HG03571 (cell line): Measurements from ENCODE around the gene SNX32.
A peak's percentile ranks its signal among the peaks of the same experiment; 100 is the strongest.

Source experiments
- ATAC-seq: cut with Tn5 transposase; IDR thresholded peaks from one replicate; pipeline ENCODE4 v1.9.1; 2021; ENCODE audit not compliant: unreplicated experiment

Gene SNX32

DNA sequence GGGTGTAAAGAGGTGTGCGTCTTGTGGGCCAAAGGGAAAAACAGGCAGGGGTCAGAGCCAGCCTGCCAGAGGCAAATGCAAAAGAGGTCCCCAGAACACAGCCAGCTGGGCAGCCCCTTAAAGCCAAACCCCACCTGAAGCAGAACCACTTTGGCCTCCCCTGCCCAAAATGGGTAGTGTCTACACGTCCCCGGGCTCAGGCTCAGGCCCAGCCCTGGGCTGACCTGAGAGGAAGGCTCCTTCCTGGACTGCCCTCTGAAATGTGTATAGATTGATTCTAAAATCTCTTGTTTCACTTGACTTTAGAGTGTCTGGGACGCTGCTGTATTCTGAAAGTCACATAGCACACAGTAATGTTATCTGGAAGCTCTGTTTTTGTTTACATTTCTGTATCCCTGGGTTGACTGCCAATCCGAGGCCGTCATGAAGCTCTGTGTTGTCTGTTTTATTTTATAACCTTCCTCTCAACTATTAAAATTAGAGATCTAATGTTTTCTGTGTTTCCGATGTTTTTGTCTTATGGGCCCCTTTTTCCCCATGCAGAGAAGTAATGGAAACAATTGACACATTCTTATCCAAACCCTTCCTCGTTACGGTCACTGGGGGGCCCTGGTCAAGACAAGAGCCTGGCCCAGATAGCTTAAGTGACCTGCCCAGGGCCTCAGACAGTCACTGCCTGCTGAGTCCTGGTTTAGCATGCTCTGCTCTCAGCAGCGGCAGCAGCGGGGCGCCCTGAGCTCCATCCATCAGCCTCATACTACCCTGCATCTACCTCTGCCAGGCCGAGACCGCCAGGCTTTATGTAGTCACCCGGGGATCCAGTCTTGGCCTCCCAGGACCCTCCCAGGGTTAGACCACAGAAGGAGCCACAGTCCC, 36.8 kb upstream of the SNX32 start:
- ATAC-seq = no peak

DNA sequence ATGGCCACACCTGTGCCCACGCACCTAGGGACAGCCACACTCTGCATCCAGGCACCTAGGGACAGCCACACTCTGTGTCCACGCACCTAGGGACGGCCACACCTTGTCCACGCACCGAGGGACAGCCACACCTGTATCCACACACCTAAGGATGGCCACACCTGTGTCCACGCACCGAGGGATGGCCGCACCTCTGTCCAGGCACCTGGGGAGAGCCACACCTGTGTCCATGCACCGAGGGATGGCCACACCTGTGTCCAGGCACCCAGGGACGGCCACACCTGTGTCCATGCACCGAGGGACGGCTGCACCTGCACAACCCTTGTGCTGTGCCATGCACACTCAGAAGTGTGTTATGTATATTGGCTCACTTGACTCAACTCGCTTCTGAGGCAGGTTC, 36.1 kb upstream of the SNX32 start:
- ATAC-seq = no peak

DNA sequence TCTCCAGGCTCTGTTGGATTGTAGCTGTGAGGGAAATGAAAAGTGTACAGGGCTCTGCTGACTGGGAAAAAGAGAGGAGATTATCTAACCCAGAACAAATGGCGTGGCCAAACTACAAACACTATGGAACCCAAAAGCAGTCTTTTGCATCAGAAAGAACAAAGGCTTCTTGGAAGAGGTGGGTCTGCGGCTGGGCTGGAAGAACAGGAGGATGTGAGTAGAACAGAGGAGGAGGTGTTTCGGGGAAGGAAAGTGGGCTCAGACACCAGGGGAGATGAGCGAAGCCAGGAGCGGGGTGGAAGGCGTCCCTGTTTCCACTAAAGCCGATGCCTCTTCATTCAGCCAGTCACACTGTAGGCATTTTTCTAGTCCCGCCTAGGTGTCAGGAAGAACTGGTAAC, 34.9 kb upstream of the SNX32 start:
- no peak for ATAC-seq

DNA sequence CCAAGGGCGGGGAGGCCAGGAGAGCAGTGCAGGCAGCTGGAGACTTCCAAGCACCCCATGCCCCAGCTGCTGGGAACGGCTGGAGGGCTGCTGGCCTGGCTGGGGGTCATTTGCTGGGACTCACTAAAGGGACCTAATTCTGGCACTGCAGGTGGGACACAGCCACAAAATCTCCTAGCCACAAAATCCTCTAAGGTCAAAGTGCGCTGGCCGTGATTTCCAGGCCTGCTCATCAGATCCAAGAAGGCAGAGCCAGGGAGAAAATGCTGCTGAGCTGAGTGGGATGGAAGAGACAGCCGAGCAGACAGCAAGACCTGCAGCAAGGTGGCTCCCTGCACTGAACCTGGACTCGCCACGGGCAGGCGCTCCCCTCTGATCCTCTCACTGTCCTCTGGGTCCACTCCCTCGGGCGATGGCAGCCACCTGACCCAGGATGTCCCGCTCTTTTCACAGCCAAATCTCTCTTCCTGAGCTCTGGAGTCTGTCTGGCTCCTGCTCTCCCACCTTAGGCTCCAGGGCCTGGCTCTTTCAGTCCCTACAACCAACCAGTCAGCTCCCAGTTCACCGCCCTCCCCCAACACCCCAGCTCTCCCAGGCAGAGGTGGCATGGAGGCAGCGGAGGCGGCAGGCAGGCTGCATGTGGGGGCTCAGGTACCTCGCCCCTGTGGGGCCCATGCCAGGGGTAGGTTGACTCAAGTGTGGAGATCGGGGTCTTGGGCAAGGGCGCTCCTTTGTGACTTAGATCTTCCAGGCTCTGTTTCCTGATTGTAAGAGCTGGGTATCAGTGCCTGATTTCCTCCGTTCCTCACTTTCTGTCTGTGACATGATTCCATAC, 32.4 kb upstream of the SNX32 start:
- no peak for ATAC-seq

DNA sequence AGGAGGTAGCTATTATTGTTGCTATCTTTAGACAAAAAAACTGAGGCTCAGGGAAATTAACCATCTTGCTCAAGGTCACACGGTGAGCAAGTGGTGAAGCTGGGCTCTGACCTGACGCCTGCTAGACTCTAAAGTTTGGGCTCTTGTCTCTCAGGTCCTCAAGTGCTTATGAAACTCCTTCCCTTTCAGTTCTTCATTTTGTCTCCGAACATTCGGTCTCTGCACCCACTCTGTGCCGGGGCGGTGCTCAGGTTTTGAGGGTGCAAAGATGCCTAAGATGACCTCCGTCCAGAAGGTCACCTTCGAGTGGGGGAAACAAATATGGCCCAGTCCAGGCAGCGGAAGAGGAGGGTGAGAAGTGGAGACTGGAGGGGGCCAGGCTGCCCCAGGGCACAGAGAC, 30.9 kb upstream of the SNX32 start:
- no peak for ATAC-seq

DNA sequence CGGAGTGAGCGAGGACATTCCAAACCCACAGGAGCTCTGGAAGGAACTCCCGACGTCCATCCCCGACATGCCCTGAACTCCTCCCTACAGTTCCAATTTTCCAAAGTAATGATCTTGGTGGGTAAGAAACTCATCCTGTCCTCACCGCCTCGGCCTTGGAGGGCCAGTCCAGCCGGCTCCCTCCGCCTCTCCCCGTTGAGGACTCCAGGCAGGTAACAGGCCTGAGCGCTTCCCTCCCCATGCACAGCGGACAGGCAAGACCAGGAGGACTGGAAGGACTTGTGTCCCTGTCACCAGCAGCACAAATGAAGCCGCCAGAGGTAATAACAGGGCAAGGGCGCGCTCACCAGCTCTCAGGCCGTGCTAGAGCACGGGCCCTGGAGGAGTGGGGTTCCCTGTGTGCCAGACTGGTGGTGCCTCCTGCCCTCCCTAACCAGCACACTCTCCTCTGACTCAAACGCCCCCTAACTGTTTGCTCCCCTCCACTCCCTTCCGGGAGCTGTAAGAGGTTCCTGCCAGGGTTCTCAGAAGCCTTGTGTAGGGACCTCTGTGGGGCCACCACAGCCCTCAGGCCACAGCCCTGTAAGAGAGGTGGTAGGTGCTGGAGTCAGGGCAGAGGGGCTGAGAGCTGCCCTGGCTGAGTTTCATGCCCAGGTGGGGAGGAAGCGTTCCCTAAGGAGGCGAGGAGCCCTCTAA, 29.8 kb upstream of the SNX32 start:
- no peak for ATAC-seq

DNA sequence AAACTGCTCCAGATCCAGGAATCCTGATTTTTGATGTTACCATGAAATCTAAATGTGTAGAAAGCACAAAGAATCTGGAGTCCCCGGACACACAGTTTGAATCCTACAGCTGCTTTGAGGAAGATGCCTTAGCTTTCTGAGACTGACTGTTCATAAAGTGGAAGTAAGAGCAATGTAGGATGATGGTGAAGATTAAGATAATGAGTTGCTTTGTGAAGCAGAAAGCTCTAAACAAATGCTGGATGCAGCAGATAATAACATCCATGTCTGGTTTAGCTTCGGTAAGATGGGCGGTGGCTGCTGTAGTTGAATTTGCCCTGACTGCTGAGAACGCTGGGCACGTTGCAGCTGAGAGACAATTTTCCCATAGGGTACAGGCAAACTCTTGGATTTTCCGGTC, 26.8 kb upstream of the SNX32 start:
- no peak for ATAC-seq

DNA sequence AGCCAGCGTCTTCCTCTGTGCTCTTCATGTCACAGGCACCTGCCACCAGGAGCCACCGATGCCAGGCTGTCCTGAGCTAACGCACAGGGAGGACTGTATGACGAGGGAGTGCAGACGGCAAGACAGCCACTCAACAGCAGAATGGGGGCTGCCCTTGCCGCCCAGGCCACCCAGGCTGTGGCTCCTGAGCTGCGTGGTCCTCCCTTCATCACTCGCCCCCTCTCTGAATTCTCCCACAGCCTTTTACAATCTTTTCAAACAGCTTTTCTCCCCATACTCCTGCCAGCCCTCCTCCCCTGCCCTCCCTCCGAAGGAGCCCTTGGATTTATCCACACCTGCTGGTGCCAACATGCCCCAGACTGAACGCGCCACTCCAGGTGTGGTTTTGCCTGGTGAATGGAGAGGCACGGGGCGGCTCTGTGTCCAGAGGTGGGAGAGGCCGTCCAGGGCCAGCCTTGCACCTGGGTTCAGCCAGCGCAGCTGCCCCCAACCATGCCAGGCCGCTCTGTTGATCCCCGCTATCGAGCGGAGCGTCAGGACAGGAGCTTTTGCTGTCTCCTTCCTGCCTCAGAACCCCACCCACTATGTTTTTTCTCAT, 24.9 kb upstream of the SNX32 start:
- no peak for ATAC-seq

DNA sequence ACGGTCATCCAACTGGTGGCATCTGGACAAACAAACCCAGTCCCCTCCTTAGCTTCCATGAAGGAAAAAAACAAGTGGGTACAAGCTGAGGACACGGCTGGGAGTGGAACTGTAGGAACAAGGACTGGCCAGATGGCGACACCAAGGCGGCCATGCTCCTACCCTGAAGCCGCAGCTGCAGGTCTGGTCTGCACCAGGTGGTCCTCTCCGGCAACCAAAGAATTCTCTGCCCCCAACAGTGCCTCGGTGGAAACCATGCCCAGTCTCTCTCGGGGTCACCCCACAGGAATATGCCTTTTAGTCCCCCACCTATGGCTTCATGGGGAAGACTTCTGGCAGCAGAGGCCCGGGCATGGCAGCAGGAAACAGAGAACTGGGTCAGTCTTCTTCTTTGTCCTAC, 24.3 kb upstream of the SNX32 start:
- no peak for ATAC-seq

DNA sequence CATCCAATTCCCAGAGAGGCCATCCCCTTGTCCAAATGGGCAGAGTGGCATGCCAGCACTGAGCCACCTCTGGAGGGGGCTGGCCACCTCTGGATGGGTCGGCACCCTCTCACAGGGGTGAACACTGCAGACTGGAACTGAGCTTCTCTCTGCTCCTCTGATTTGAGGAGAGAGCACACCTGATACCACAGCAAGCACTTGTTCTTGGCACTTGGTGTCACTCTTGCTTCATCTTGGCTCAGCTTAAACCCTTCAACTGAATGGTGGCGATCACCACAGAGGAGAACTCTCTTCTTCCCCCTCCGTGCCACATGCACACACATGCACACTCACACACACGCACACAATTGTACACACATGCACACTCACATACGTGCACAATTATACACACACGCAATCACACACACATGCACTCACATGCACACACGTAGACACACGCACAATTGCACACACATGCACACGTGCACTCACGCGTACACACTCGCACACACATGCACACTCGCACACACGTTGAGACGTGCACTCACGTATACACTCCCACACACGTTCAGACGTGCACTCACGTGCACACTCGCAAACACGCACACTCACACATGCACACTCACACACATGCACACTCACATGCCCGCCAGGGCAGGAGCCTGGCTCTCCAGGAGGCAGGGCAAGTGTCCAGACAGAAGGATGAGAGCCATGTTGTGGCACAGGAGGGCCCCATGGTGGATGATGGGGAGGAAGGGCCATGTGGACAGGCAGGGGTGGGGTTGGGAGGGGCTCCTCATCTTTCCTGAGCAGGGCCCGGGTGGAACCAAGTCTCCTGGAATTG, 23.5 kb upstream of the SNX32 start:
- no peak for ATAC-seq

DNA sequence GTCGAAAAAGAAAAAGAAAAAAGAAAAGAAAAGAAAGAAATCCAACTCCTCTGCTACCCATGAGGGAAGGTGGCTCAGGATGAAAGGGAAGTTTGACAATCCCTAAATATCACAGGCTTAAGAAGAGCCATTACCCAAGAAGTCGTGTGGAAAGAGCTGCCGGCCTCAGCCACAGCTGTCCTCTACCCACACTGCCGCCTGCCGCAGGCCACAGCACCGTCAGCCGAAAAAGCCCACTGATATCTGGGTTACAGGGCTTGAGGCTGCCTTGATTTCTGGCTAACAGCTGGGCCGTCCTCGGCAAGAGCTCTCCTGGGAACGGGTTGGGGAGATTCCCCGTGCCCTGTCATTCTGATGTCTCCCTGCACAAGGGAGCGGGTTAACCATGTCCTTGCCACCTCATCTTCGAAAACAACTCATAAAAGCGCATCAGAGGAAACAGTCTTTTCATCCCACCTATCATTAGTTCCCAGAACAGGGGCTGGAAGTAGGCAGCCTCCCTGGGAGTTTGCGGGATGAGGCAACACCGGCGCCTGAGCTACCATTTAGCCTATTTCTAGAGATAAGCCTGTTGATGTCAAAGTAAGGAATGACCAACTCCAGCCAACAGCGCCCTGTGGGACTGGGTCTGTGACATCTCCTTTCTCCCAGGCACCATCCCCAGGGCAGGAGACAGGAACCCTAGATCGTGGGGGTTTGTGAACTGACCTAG, 21.8 kb upstream of the SNX32 start:
- ATAC-seq = no peak

DNA sequence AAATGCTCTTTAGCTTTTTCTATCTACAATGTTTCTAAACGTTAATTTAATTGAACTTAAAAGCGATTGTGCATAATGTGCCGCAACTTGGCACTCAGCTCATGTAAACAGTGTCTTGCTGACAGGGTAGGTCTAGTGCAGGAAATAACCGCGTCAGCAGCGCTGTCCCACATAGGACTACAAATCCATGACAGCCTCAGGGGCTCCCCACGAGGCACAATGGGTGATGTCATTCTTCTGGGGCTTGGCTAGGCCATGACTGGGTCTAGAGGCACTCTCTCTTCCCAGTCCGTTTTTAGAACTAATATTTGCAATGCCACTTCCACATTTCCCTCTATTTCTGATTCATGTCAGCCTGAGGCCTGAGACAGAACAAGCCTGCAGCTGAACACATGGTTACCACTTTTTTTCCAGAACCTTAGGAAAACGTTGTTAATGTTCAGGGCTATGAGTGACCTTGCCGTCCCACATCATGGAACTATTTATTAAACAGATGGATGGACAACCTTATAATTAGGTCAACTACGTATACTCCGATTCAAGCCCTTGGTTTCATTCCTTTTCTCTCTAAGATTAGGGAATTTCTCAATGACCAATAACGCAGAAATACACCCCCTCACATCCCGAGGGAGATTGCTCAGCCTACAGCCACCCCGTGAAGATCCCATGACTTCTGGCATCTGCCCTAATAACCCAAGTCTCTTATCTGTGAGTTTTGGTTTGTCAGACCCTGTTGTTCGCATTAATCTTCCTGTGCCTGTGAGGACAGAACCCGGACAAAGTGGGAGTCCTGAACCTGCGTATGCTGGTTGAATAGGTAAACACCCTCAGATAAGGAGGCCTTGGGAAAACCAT, 19.4 kb upstream of the SNX32 start:
- ATAC-seq = no peak

DNA sequence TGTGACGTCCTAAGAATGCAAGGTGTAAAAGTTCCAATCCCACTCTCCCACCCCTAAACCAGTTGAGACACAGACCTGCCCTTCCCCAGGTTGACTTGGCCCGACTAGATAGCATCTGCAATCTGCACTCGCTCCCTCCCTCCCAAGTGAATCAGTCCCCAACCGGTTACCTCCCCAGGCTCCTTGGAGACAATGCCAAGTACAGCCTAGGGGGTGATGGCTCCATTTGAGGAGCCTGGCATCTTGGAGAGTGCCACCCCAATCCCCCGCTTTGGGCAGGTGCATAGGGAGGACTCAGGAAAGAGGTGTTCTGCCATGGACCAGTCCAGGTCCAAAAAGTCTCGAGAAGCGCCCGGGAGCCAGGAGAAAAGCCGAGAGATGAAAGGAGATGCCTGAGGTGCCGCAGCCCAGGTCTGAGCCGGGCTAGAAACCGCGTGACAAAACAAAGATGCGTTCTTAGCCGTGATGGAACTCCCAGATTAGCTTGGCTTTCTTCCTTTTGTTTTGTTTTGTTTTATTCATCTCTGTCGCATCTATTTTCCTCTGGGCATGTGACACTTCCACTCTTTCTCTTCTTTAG, 18.7 kb upstream of the SNX32 start:
- ATAC-seq = no peak

DNA sequence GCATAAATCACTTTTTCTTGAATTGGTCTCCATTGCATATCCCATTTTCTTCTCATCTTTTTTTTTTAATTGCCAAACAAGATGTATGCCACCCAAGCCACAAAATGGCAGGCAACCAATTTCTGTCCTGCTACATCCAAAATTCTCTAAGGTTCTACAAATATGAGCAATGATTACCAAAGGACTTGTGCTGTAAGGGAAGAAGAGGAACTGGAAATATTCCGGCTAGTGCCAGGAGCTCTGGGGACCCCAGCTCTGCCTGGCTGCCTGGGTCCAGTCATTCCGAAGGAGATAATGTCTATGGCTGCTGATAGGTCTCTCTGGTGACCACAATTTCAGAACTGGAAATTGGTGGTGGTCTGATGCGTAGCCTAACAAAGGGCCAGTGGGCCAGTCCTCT, 17.1 kb upstream of the SNX32 start:
- no peak for ATAC-seq

DNA sequence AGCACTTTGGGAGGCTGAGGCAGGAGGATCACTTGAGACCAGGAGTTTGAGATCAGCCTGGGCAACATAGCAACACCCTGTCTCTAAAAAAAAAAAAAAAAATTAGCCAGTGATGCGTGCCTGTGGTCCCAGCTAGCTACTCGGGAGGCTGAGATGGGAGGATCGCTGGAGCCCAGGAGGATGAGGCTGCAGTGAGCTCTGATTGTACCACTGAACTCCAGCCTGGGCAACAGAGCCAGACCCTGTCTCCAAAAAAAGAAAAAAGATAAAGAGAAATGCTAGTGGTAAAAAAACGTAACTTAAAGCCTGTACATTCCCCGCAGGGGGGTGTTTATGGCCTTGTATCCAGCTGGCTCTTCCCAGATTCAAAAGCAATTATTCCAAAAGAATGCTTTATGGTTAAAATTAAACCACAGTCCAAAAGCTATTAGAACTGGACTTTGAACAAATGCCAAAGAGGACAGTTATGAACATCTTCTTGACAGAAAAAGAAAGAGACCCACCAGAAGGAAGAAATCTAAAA, 16.4 kb upstream of the SNX32 start:
- no peak for ATAC-seq

DNA sequence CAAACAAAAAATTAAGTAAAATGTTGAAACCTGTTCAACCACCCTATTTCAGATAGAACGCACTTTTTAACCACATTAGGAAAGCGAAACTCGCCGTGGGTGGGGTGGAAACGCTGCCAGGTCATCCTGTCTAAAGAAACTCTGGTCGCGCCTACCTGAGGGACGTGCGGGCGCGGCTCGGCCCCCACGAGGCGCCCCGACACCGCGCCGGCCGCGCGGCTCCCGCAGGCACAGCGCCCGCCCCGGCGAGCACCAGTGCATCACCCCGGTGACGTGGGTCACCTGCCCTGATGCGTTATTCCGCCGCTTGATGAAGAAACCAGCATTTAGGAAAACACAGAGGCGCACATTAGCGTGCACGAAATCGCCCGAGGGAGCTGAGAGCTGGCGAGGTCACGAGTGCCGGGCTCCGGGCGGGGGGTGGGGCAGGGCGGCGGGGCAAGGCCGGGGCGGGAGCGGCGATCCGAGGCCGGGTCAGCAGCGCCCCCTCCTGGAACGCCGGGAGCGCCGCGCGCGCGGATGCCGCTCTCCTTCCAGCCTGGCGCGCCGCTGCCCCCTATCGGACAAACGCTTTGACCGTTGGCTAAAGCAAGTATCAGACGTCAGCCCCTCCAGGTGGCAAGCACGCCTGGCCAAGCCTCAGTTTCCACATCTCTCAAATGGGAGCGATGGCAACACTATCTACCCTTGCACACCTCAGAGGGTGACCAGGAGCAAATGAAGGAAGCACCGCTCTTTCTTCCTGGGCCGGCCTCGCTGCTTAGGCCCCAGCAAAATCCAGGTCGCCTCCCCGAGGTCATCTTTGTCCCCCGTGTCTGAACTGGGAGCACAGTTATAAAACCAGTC, 15.7 kb upstream of the SNX32 start:
- ATAC-seq = peak; percentile 56

DNA sequence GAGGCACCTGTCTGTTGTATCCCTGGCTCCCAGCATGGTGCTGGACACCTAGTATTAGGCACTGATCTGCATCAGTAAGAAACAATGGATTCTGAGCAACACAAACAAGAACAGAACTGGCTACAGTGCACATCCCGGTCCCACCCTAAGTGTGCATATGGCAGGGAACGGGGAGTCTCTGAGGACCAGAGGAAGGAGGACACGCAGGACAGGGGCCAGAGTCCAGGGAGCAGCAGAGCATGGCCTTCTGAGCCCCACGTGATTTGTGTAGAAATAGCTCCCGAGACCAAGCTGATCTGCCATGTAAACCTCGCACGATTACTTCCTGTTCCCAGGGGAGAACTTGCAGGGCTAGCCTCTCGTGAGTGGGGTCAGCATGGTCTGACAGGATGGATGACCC, 12.7 kb upstream of the SNX32 start:
- ATAC-seq = no peak
